NT2/D1 (cell line): ENCODE results near the gene ANKRD66.
"Not testable (repeated sequence)": the region's sequence is repeated elsewhere in the genome, so short reads cannot be mapped to it uniquely, and the experiment has no call there.

Experiments
- DNase-seq: peaks from one replicate; pipeline ENCODE4 v3.0.0-alpha.2; 2011; ENCODE audit warnings: low read depth, low spot score
- H3K27me3 ChIP-seq: 2 replicates; pipeline ENCODE4 v1.6.0; 2011; ENCODE audit warnings: mild to moderate bottlenecking; ENCODE audit not compliant: insufficient read length, insufficient read depth
- H3K36me3 ChIP-seq: 2 replicates; pipeline ENCODE4 v1.6.1; 2011; ENCODE audit warnings: mild to moderate bottlenecking, low read length, mixed read lengths; ENCODE audit not compliant: insufficient read depth, insufficient read length
- H3K4me1 ChIP-seq: 2 replicates; pipeline ENCODE4 v1.5.1; 2011; ENCODE audit not compliant: insufficient read depth, insufficient read length
- H3K4me3 ChIP-seq: 2 replicates; pipeline ENCODE4 v1.5.1; 2011; ENCODE audit warnings: low read depth; ENCODE audit not compliant: insufficient read length
- H3K9ac ChIP-seq: 2 replicates; pipeline ENCODE4 v1.6.0; 2011; ENCODE audit warnings: low read depth; ENCODE audit not compliant: insufficient read length
- H3K9me3 ChIP-seq: 2 replicates; pipeline ENCODE4 v1.5.1; 2011; ENCODE audit warnings: mild to moderate bottlenecking, low read length; ENCODE audit not compliant: insufficient read depth
- SUZ12 ChIP-seq: IDR thresholded peaks from 2 replicates; pipeline ENCODE4 v1.6.1; 2011; ENCODE audit not compliant: insufficient read length, insufficient read depth; ENCODE audit errors: extremely low read depth
- YY1 ChIP-seq: IDR thresholded peaks from 2 replicates; pipeline ENCODE4 v1.6.1; 2011; ENCODE audit not compliant: insufficient read length, insufficient read depth
- ZNF274 ChIP-seq: IDR thresholded peaks from 2 replicates; pipeline ENCODE4 v1.6.1; 2011; ENCODE audit warnings: mild to moderate bottlenecking, low read depth, low read length

Gene ANKRD66

DNA sequence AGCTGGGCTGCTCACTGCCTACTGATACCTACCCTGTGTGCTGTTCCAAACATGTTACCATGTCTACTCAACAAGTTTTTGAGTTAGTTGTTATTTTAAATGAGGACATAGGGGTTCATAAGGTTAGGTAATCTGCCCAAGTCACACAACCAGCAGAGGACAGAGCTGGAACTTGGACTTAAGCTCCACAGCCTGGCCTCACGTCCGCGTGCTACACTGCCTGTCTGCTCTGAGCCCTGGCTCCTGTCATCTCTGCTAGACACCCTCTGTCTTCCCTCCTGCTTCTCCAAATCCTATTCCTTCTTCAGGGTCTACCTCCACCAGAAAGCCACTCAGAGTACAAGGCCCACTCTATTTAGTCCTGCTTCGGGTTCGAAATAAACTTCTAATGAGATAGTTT, 18.2 kb downstream of the ANKRD66 start:
- Histone ChIP-seq H3K9me3 (no peaks in the 10 kb centered on the region), H3K4me1 (no peaks in the 10 kb centered on the region), H3K36me3 (no peaks in the 10 kb centered on the region), H3K27me3 (no peaks in the 10 kb centered on the region), H3K9ac (no peak overlapping the region), H3K4me3 (no peak overlapping the region)
- TF ChIP-seq YY1, result no peak
- TF ChIP-seq ZNF274, result no peak
- no peak for TF ChIP-seq SUZ12
- DNase-seq, result no peak

DNA sequence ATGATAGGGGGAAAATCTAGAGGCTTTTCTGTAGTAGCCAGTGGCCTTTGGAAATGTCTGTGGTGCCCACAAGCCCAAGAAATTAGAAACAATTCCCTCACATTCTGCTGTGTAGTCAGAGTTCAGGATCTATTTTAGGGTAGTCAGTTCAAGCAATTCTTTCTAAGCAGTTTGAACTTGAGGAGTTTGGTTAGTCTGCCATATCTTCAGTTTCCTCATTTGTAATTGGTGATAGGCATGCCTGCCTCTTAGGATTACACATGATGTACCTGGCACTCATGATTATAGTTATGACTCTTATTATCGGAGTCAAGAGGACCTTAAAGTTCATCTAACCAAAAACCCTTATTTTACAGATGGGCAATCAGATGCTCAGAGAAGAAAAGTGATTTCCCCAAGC, 25.3 kb downstream of the ANKRD66 start:
- H3K27me3 ChIP-seq, result no peaks in the 10 kb centered on the region
- no peak for TF ChIP-seq SUZ12
- no peak for TF ChIP-seq ZNF274
- no peak for TF ChIP-seq YY1
- H3K4me3 ChIP-seq, result no peak overlapping the region
- no peaks in the 10 kb centered on the region for H3K9me3 ChIP-seq
- no peak overlapping the region for H3K9ac ChIP-seq
- DNase-seq, result no peak
- H3K4me1 ChIP-seq, result no peaks in the 10 kb centered on the region
- H3K36me3 ChIP-seq, result no peaks in the 10 kb centered on the region

DNA sequence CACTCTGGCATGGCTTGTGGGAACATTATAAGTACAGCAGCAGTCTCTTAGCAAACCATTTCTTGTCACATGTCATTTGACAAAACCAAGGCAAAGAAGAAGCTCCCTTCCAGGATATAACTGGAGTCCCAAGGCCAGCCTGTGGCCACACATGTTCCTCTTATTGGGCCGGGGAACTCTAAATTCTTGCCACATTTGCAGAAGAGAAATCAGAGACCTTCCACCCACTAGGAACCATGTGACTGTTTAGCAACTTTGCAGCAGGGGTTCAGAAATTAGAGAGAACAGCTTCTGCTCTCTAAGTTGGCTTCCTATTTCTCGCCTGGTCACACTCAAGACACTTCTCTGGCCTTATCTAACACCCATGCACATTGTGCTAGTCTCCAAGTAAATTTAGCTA, 26.0 kb downstream of the ANKRD66 start:
- no peaks in the 10 kb centered on the region for H3K36me3 ChIP-seq
- no peak for TF ChIP-seq YY1
- no peaks in the 10 kb centered on the region for H3K9me3 ChIP-seq
- DNase-seq, result no peak
- no peaks in the 10 kb centered on the region for H3K27me3 ChIP-seq
- H3K9ac ChIP-seq, result no peak overlapping the region
- H3K4me1 ChIP-seq, result no peaks in the 10 kb centered on the region
- no peak overlapping the region for H3K4me3 ChIP-seq

DNA sequence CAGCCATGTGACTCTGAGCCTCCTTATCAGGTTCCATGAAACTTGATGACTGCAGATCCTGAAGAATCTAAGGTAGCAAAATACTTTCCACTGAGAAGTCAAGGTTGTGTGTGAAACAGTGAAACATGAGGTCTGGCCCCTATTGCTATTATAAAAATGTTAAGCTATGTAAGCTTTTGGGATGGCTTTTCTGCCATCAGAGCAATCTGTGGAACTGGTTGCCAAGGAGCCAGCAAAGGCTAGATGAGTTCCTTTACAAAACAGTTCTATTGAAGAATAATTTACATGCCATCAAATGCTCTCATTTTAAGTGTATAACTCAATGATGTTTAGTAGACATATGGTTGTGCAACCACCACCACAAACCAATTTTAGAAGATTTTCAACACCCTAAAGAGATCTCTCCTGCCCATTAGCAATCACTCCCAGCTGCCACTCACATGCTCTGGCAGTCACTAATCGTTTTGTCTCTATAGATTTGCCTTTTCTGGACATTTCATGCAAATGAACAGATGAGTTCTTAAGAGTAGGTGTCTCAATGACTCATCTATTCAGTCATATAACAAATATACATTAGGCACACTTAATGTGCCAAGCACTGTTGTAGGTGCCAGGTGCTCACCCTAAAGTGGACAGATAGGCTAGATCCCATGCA, 26.6 kb downstream of the ANKRD66 start:
- no peak for DNase-seq
- H3K36me3 ChIP-seq, result no peaks in the 10 kb centered on the region
- H3K27me3 ChIP-seq, result no peaks in the 10 kb centered on the region
- H3K9me3 ChIP-seq, result no peaks in the 10 kb centered on the region
- H3K4me3 ChIP-seq, result no peak overlapping the region
- H3K9ac ChIP-seq, result no peak overlapping the region
- H3K4me1 ChIP-seq, result no peaks in the 10 kb centered on the region
- TF ChIP-seq YY1, result no peak
- no peak for TF ChIP-seq SUZ12
- no peak for TF ChIP-seq ZNF274

DNA sequence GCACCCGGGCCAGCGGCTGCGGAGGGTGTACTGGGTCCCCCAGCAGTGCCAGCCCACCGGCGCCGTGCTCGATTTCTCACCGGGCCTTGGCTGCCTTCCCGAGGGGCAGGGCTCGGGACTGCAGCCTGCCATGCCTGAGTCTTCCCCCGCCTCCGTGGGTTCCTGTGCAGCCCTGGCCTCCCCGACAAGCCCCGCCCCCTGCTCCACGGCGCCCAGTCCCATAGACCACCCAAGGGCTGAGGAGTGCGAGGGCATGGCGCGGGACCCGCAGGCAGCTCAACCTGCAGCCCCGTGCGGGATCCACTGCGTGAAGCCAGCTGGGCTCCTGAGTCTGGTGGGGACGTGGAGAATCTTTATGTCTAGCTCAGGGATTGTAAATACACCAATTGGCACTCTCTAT, 28.0 kb downstream of the ANKRD66 start:
- not testable (repeated sequence) for H3K4me1 ChIP-seq, H3K9ac ChIP-seq, H3K4me3 ChIP-seq, DNase-seq, H3K9me3 ChIP-seq, H3K36me3 ChIP-seq, H3K27me3 ChIP-seq

DNA sequence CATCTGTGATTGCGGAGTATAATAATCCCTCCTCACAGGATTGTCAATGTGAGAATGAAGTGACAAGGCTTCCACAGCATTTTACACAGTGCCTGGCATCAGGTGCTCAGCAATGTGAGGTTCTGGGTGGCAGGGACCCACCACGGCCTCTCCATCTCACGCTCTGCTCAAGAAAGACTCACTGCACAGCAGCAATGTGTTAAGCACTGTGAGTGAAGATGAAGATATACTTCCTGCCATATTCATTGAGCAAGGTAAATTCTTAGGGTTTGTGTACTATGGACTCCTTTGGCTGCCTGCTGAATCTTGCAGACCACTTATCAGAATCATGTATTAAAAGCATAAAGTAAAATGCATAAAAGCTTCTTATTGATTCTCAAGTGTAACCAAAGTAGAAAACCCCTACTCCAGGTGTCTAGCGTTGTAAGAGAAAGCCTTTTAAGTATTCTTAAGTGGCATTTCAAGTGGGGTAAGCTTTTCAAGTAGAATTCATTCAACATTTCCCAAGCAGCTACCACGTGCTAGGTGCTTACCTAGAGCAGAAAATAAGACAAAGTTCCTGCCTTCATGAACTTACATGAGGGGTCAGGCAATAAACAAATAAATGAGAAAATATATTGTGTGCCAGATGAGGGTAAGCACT, 29.5 kb downstream of the ANKRD66 start:
- Histone ChIP-seq H3K27me3 (no peaks in the 10 kb centered on the region), H3K4me1 (no peaks in the 10 kb centered on the region), H3K36me3 (no peaks in the 10 kb centered on the region), H3K4me3 (no peak overlapping the region), H3K9me3 (no peaks in the 10 kb centered on the region), H3K9ac (no peak overlapping the region)
- TF ChIP-seq YY1, result no peak
- no peak for TF ChIP-seq SUZ12
- no peak for TF ChIP-seq ZNF274
- no peak for DNase-seq

DNA sequence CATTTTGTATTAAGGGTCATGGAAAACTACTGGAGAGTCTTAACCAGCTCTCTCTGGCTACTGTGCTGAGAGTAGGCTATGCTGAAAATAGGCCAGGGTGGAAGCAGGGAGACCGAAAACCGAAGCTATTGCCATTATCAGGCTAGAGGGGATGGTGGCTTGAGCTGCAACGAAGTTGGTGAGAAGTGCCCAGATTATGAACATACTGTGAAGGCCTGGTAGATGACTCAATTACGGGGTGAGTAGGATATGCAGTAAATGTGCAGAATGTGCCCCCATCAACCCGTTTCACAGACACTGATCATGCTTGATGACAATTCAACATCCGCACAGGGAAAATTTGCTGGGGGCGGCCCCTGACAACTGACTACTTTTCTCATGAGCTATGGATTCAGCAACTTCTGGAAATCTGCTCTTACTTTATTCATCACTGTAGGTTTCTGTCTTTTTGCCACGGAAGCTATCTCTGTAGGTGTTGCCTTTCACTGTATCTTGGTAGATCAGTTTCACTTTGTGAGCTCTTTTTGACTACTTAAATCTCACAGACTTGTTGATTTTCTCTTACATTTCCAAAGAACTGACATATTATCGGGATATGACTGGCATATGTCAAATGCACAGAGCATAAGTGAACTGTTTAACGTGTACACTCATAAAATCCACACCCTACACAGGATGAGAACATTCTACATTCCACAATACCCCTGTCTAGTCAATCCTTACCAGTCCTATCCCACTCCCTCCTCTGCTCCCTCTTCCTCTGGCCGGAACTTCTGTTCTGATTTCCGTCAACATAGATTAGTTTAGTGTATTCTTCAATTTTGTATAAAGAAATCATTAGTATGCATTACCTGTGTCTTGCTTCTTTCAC, 31.0 kb downstream of the ANKRD66 start:
- H3K9me3 ChIP-seq, result no peaks in the 10 kb centered on the region
- H3K9ac ChIP-seq, result no peak overlapping the region
- H3K4me3 ChIP-seq, result no peak overlapping the region
- TF ChIP-seq SUZ12 (no peak), YY1 (no peak), ZNF274 (no peak)
- DNase-seq, result no peak
- H3K36me3 ChIP-seq, result no peaks in the 10 kb centered on the region
- no peaks in the 10 kb centered on the region for H3K27me3 ChIP-seq
- no peaks in the 10 kb centered on the region for H3K4me1 ChIP-seq
